GM18517 (cell line): ENCODE data around the gene AQP12A.
"Not testable (repeated sequence)": the region's sequence is repeated elsewhere in the genome, so short reads cannot be mapped to it uniquely, and the experiment has no call there.

Source experiments
- ATAC-seq: cut with Tn5 transposase; IDR thresholded peaks from one replicate; pipeline ENCODE4 v1.9.1; 2021; ENCODE audit warnings: mild to moderate bottlenecking, moderate library complexity; ENCODE audit not compliant: unreplicated experiment

The AQP12A gene

DNA sequence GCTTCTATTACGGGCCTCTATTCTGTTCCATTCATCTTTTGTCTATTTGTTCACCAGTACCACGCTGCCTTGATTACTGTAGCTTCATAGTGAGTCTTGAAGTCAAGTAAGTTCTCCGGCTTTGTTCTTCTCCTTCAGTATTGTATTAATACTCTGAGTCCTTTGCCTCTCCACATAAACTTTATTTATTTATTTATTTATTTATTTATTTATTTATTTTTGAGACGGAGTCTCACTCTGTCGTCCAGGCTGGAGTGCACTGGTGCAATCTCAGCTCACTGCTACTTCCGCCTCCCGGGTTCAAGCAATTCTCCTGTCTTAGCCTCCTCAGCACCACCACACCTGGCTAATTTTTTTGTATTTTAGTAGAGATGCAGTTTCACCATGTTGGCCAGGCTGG is 31.8 kb upstream of the AQP12A start:
- ATAC-seq, result not testable (repeated sequence)

DNA sequence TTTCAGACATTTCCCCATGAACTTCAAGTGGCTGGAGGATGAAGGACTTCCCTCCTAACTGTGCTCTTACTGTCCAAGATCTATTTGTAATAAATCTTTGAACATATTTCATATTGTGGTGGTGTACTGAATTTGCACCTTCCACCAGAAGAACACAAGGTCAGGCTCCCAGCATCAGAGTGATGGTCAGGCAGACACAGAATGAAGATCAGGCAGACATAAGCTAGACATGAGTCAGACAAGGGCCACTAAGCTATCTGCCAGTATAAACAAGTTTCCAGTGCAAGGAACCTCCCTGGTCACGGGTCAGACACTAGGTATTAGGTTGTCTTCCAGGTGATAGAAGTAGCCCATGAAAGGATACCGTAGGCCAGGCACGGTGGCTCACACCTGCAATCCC is 29.0 kb upstream of the AQP12A start:
- no peak for ATAC-seq

DNA sequence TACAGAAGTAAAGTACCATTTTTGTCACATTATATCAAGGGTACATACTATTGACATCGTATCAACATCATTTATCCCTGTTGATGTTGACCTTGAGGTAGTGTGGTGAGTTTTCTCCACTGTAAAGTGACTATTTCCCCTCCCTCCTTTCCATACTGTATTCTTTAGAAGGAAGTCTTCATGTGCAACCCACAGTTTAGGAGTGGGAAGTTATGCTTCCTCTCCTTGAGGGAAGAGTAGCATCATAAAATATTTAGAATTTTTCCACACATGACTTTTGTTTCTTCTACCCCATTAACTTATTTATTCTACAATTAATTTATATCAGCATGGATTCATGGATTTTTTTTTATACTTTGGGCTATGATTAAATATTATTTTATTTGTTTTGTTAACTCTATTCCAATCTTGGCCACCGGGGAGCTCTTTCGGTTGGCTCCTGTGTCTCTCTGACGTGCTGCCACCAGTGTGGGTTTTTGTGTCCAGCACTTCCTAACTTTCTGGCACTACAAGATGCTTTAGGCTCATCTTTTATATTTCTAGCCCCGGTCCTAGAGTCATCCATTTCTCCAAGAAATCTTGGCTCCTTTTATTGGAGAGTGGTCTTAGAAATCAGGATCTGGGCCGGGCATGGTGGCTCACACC is 28.0 kb upstream of the AQP12A start:
- ATAC-seq, result no peak

DNA sequence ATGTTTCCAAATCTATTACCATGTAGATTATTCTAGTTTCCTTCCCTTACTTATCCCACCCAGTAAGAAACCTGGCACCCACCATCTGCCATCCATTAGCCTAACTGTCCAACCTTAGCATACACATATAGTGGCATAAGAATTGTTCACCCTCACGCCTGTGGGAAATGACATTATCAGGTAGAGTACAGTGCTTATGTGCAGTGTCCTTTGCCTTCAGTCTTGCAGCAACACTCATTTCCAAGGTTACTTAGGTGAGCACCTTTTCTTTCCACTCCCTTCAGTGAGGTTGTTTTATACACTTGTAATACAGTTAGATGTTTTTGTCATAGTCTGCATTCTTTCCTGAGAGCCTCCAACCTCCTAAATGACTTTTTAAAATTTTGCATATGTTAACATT is 27.0 kb upstream of the AQP12A start:
- no peak for ATAC-seq

DNA sequence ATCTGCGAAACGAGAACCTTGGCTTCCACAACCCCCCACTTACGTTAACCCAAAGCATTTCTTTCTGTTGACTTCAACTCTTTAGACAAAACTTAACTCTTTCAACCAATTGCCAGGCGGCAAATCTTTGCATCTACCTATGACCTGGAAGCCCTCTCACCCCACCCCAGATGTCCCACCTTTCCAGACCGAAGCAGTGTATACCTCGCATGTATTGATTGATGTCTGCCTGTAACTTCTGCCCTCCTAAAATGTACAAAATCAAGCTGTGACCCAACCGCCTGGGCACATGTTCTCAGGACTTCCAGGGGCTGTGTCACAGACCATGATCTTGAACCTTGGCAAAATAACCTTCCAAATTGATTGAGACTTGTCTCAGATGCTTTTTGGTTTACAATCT is 21.3 kb upstream of the AQP12A start:
- ATAC-seq, result no peak

DNA sequence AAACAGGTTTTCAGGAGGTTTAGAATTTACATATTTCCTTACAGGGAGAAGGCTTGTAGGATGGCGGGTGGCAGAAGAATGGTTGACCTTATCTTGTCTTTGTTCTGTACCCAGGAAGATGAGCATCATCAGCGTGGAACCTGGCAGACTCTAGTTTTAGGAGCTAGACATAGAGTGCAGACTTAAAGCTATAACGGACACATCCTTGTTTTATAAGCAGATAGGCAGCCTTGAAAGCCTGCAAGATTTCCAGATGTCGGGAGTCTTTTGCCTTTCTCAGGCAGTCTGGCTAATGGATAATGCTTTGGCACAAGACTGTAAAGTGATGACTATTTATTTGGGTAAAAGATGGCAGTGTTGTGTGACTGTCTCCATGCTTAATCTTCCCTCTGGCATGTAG is 20.7 kb upstream of the AQP12A start:
- no peak for ATAC-seq

DNA sequence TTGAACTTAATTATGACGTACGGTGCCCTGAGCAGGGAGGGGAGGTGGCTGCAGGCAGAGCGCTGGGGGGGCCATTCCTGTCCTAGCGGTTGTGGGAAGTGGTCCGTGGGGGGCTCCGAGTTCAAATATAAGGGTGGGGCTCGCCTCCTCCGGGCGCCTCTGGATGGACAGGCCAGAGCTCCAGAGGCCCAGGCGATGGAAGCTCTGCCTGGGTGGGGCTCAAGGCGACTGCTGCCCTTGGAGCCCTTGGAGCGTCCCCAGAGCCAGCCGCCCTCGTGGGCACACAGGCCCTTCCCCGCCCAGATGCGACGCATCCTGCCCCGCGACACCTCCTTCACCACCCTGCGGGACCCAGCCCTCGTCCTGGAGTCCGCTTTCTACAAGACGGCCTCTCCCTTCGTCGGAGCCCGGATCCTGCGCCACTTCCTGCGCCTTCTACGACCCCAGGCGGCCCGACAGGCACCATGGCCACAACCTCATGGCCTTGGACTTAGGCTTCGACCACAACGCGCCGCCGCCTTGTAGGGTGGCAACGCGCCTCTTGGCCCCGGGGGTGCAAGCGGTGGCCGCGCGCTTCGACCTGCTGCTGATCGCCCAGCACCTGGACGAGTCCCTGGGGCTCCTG is 19.5 kb upstream of the AQP12A start:
- no peak for ATAC-seq

DNA sequence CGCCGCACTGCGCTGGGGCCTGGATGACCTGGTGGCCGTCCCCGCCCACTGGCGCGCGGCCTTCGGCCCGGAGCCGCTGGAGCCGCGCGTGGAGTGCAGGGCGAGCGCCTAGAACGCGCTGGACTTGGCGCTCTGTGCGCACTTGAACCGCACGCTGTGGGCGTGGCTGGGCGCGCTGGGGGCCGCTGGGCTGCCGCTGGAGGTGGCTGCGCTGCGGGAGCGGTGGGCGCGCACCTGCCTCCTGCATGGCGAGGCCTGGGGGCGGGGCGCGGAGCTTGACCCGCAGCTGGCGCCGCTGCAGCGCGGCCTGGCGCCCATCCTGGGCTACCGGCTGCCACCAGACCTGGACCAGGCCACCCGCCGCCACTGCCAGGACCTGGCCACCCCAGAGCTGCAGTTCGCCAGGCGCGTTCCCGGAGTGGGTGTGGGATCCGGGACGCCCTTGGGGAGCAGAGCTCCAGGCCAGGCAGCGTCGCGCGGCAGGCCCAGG is 18.9 kb upstream of the AQP12A start:
- ATAC-seq, result no peak

DNA sequence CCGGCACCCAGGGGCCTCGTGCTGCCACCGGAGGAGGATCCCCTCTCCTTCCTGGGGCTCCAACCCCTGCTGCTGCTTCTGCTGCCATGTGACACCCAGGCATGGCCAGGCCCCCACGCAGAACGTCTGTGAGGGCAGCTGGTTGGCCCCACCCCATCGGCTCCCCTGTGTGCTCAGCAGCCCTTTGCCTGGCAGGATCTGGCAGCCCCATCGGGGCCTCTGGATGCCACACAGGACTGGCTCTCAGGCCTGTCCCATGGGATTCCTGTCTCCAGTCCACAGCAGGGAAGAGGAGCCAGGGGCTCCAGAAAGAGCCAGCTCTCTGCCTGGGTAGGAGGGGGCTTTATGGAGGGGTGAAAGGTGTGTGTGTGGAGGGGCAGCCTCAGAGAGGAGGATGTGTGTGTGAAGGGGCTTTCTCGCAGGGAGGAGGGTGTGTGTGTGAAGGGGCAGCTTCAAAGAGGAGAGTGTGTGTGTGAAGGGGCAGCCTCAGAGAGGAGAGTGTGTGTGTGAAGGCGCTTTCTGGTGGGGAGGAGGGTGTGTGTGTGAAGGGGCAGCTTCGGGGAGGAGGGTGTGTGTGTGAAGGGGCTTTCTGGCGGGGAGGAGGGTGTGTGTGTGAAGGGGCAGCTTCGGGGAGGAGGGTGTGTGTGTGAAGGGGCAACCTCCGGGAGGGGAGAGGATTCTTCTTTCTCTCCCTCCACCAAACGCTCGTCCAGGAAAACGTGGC is 17.0 kb upstream of the AQP12A start:
- not testable (repeated sequence) for ATAC-seq

DNA sequence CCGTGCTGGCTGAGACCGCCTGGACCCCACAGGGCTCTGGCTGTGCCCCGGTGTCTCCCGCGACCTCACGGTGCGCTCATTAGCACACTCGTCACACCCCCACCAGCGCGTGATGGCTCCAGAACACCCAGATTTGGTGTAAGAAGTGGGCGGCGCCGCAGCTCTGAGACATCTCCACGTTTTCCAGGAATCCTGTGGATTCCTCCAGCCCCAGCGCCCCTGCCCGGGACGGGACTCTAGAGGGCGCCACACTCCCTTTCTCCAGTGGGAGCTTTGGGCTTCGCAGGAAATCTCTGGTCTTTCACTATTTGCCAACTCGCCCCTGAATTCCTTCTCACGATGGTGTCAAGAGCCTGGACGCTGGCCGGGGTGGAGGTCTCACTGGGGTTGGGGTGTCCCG is 16.3 kb upstream of the AQP12A start:
- ATAC-seq, result not testable (repeated sequence)

DNA sequence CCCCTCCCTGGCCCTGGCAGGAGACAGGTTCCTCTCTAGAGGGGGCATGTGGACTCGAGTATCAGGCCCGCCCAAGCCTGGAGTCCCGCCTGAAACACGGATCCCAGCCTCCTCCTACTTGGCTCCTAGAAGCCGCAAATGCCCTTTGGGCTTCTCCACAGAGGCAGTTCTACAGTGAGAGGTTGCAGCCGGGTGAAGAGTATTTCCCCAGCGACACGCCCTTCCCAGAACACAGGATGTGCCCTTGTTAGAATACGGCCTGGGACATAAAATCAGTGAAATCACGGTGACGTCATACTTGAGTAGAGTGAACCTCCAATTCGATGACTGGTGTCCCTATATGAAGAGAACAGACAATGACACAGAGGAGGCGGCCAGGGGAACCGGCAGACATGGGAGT is 13.6 kb upstream of the AQP12A start:
- not testable (repeated sequence) for ATAC-seq

DNA sequence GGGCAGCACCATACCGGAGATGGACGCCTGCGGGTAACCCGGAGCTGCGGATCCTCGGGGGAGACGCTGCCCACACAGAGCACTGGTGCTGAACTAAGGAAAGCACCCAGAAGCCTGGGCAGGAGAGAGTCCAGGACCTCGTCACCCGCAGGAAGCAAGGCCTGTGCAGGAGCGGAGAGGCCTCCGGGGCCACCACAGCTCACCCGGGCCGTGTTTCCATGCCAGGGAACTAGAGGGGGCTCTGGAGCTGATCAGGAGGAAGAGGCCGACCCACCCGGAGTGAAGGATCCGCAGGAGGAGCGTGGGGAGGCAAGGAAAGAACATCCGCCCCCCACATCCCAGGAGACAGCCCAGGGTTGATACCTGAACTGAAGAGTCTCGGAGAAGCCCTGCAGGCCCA is 12.8 kb upstream of the AQP12A start:
- not testable (repeated sequence) for ATAC-seq

DNA sequence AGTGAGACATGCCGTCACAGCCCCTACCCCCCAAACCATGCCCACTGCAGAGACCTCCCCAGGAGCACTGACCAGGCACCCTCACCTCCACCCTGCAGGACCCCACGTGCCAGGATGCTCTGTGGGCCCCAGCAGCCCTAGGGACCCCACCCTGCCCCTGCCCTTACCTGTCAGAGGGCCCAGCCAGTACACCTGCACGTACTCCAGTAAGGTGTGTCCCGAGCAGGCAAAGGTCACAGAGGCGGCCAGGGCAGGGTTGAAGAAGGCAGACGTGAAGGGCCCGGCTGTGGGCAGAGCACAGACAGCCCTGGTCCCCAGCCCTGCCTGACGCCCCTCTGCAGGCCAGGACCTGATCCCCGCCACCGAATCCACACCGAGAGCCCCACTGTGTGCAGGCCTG is 11.5 kb upstream of the AQP12A start:
- ATAC-seq, result not testable (repeated sequence)

DNA sequence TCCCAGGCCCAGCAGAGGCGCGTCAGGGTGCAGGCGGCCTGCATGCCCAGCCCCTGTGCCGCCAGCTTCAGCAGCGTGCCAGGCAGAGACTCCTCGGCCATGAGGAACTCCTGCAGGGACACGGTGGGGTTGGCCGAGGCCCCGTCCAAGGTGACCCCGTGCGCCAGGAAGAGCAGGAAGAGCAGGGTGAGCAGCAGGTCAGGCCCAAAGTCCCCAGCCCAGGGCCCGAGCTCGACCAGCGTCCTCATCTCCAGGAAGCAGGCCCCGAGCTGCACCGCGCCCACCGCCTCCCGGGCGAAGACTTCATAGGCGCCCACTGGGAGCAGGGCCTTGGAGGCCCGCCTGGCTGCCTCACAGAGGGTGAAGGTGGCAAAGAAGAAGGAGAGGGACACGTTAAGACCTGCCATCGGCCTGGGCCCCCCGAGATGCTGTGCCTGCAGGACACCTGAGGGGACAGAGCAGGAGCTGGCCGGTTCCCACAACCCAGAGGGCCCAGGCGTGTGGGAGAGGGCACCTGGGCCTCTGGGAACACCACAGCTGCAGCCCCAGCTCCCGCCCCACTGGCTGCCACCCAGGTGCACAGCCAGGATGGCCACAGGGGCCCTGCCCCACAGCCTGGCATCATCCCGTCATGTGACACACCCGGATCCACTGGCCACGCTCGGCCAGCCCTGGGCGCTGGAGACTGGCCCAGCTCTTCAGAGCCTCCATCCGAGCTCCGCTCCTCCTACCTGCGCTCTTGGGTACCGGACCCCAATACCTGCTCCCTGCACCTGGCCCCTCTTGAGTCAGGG is 9.0 kb upstream of the AQP12A start, which contains the start of gene AQP12B:
TSS of gene AQP12B (minus strand) at position 455 of the 794 bp plus-strand sequence. CDS start at position 407, 48 bp downstream.
- ATAC-seq, result not testable (repeated sequence)

DNA sequence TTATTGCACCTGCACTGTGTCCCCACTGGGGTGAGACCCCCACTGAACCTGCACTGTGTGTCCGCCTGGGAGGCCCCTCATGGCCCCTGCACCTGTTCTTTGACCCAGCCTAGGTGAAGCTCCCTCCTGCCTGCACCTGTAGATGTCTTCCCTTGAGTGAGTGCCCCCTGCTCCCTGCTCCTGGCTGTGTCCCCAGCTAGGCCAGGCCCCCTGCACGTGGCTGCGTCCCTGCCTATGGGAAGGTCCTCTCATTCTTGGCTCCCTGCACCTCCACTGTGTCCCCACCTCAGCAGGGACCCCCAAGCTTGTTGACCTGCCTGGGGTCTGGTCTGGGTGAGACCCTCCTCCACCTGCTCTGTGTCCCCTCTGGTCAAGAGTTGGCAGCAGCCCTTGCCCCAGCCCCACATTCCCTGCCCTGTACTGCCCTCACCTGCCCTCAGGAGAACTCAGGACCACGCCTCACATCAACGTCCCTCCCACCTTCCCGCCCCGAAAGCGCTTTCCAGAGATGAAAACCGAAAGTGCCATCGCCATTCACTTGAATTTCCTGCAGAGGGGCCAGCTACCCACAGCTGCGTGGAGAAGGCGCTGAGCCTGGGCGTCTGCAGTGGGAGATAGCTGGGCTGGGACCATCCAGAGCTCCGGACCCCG is 8.2 kb upstream of the AQP12A start:
- ATAC-seq, result not testable (repeated sequence)

DNA sequence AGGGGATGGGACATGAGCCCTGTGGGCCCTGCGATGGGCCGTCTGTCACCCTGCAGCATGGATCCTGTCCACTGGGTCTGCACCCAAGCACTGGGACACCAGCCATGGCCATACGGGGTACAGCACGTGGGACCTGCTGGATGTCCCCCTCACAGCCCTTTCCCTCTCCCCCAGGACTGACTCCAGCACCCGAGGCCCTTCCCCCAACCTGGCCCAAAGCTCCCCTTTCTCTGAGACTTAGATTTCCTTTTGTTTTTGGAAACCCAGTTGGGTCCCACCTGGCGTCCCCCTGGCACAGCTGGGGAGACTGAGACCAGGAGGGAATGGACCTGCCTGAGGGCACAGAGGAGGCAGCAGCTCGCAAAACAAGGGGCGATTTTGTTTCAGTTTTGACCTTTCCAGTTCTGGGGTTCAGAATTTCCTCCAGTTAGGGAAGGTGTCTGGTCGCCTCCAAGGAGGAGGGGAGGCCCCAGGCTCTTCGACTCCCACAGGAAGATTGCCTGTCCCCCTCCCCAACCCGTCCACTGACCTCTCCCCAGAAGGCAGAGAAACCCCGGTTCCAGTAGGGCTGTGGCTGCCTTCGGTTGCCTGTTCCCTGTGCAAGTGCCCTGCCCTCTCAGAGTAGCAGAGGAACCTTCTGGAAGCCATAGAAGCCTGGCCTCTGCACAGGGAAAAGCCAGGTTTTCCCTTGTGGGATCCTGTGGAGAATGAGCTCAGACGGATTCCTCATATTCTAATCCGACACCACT is 7.5 kb upstream of the AQP12A start:
- ATAC-seq, result not testable (repeated sequence)

DNA sequence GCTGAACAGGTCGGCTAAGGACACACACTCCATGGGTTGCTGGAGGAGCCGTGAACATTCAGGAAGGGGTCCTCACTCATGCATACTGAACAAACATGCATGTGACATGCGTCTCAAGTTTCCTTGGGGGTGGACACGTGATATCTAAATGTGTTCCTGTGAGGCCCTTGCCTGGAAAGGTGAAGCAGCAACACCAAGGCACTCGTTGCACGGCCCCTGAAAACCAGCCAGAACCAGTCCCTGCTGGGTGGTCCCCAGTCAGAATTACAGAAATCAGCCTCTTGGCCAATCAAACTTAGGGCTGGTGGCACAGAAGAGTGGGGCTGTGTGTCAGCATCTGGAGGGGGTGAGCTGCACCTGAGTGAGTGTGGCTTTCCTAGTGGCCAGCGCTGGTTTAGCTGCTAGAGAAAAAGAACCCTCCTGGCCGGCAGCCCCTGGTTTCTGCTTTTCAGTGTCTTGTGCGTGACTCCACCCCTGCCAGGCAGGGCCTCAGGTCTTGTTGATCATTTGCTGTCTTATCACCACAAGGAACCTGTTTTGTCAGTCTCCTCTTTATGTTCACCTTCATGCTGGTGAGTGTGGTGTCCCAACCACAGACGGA is 5.8 kb upstream of the AQP12A start:
- no peak for ATAC-seq

DNA sequence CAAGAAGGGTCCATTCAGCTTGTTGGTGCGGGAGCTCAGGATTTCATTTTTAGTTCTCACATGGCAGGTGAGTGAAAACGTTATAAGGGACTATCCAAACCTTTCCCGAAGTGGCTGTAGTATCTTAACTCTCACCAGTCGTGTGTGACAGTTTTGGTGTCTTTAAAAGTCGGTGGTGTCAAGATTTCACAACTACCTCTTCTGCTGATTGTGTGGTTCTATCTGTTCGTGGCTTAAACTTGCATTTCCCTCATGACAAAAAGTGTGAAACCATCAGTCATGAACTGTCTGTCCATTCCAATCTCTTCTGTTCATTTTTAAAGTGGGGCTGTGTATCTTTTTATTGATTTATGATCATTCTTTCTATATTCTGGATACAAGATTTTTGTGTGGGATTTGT is 5.2 kb upstream of the AQP12A start:
- ATAC-seq, result no peak

DNA sequence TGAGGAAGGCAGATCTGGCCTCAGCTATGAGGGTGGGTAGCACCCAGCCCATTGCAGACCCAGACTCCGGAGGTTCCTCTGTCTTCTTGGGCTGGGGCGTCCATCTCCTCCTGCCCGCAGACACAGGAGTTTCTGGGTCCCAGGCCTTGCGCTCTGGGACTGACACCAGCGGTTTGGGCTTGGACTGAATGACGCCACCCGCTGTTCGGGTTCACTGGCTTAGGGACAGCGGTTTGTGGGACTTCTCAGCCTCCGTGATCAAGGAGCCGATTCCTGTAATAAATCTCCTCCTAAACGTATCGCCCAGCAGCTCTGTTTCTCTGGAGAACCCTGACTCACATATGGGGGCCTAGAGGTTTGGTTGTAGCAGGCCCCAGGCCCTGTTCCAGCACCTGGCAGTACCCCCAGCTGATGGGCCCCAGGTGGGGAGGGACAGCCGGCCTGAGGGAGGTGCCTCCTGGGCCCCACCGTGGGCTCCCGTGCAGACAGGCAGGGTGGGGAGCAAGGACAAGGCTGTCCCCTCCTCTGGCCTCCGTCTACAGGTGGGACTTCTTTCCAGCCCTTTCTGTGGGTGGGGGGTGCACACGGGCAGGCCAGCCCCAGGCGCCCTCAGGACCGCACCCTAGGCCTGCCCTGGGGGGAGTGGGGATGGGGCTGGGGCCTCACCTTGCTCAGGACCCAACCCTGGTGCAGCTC is 4.5 kb upstream of the AQP12A start:
- ATAC-seq, result no peak
